Measurements from ENCODE around the gene KRT15.

Gene KRT15

DNA sequence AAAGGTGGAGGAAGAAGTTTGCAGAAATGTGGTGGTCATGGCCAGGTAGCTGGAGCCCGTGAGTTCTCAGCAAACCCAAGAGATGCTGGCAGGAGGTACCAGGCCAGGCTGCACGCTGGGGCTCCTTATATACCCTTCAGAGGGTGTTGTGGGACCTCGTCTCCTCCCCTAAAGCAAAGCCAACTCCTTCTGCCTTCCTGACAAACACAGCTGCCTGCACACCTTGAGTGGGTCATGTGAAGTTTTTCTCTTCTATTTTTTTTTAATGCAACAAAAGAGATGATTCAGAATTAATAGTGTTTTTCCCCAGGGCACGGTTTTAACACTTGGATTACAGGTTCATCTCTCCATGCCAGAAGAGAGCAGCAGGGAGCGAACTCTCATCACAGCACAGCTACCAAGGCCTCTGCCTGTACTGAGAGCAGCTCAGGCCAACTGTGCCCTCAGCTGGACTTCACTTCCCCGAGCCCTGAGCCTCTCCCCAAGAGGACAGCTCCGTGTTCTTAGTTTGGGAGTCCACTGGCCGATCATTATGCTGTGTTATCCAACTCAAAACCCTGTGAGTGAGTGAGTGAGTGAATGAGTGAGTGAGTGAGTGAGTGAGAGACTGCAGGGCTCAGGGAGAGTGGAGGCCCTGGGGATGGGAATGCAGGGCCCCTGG is at the start of gene KRT15:
Gene KRT15, minus strand, starts transcription at position 102 of the 661 bp plus-strand sequence. Its CDS starts 63 bp downstream, at position 39.
- DNase-seq (ENCODE audit: low spot score): no peak

DNA sequence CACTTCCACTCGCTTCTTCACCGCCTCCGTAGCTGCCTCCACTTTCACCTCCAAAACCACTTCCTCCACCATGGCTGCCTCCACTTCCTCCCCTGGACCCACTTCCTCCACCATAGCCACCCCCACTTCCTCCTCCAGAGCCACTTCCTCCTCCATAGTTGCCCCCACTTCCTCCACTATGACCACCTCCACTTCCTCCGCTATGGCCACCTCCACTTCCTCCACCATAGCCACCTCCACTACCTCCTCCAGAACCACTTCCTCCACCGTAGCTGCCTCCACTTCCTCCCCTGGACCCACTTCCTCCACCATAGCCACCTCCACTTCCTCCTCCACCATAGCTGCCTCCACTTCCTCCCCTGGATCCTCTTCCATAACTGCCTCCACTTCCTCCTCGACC is 48.6 kb upstream of the KRT15 start:
- no peak for DNase-seq (ENCODE audit: low spot score)

- DNase-seq (ENCODE audit: low spot score): no peak
Measured at GRCh38 chr17:41565338-41565737, 46.6 kb upstream of the KRT15 start.

DNA sequence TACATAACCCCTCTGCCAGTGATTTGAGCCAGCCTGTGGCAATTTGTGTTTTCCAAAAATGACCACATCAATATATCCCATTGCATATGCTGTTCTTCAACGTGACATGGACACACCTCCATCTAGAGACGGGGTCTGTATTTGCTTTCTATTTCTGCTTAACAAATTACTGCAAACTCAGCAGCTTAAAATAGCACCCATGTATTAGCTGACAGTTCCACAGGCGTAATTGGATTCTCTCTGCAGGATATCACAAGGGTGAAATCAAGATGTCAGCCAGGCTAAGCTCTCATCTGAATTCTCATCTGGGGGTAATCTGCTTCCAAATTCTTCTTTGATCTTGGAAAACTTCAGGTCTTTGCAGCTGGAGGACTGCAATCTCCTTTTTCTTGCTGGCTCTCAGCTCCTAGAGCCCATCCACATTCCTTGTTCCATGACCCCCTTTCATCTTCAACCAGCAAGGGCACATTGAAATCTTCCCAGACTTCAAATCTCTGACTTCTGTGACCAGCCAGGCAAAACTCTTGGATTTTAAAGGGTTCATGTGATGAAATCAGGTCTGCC is 45.0 kb upstream of the KRT15 start:
- no peak for DNase-seq (ENCODE audit: low spot score)

DNA sequence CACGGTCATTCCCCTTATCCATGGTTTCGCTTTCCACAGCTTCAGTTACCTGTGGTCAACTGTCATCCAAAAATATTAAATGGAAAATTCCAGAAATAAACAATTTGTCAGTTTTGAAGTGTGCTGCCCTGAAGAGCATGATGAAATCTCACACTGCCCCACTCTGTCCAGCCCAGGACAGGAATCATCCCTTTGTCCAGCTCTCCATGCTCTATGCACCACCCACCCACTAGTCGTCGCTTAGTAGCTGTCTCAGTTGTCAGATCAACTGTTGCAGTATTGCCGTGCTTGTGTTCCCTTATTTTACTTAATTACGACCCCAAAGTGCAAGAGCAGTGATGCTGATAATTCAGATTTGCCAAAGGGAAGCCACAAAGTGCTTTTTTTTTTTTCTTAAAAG is 42.9 kb upstream of the KRT15 start:
- DNase-seq (ENCODE audit: low spot score): no peak

- no peak for DNase-seq (ENCODE audit: low spot score)
Measured at GRCh38 chr17:41559548-41559947, 40.9 kb upstream of the KRT15 start.

DNA sequence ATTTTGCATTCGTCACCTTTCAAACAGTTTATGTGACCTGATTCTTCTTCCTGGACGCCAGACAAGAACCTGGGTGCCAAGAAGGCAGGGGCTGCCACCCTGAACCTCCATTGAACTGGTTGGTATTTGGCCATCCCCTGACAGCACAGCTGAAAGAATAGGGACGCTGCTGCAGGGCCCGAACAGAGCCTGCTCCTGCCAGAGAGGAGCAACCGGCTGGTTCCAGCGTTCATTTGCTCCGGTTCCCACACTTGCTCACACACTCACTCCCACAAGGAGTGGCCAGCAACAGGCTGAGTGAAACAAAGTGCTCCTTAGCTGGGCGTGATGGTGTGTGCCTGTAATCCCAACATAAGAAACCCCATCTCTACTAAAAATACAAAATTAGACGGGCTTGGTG is 38.2 kb upstream of the KRT15 start:
- no peak for DNase-seq (ENCODE audit: low spot score)

DNA sequence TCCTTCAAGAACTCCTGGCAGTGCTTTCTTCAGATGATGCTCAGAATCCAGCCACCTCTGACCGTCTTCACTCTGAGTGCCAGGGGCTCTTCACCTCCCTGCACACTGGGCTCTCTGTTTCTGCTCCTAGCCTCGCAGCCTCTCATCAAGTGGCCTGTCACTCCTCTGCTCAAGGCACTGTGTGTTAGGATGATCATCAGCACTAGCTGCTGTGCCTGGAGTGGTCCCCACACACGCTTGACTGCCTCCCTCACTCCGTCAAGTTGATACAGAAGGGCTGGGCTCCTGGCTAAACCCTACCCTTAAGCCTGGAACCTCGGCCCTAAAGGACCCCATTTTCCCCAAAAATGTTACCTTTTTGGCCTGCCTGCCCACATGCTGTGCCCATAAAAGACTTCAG is 37.6 kb upstream of the KRT15 start:
- DNase-seq (ENCODE audit: low spot score): no peak

- DNase-seq (ENCODE audit: low spot score): no peak
Measured at GRCh38 chr17:41555105-41555887, 36.6 kb upstream of the KRT15 start.

GRCh38 chr17:41553987-41554680 is 35.4 kb upstream of the KRT15 start:
- no peak for DNase-seq (ENCODE audit: low spot score)

GRCh38 chr17:41553176-41553575 is 34.5 kb upstream of the KRT15 start:
- DNase-seq (ENCODE audit: low spot score): no peak

DNA sequence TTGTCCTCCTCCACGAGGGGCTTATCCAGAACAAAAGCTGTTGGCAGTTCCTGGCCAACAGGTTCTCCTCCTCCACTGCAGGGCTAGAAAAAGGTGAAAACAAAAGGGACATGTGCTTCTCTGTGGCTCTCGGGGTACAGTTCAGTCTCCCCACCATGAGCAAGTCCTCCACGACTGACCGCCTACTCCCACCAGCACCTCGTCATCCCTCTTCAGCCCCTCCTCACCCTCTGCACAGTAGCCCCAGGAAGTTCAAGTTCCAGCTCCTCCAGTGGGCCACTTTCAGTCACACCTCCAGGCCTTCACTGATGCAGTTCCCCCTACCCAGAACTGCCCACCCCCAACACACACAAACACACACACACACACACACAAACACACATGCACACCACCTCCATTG is 33.8 kb upstream of the KRT15 start:
- DNase-seq (ENCODE audit: low spot score): no peak

GRCh38 chr17:41551365-41551764 is 32.7 kb upstream of the KRT15 start:
- no peak for DNase-seq (ENCODE audit: low spot score)

GRCh38 chr17:41549596-41550039 is 30.9 kb upstream of the KRT15 start:
- DNase-seq (ENCODE audit: low spot score): no peak

DNA sequence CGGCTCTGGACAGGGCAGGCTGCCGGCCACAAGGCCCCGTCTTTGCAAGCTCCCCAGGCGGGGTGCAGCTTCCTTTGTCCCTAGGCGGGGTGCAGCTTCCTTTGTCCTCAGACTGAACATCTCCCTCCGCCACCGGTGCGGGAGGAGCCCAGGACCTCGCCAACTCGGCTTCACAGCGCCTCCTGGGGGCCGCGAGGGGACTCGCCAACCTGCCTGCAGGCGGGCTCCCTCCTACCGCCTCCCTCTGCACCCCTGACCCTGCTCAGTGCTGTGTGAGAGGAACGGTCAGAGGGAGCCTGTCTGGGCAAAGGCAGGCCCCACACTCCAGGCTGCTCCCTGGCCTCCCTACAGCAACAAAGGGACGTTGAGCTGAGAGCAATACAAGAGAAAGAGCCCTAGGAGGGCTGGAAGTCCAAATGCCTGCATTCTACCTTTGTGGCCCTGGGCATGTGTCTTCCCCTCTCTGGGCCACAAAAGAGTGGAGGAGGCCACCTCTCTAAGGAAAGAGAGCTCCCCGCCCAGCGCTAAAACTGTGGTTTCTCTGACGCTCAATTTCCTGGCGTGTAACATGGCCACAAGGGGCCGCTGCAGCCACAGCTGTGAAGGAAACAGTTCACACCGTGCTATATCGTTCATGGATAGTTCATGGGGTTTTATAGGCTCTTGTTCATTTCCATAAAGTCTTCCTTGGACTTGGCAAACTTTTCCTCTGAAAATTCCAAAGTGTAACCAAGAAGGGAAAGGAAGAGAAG is 30.3 kb upstream of the KRT15 start:
- peak; percentile 73 for DNase-seq (ENCODE audit: low spot score)

- peak; percentile 85 for DNase-seq (ENCODE audit: low spot score)
Measured at GRCh38 chr17:41547921-41548843, 29.5 kb upstream of the KRT15 start.

- no peak for DNase-seq (ENCODE audit: low spot score)
Measured at GRCh38 chr17:41547378-41547841, 28.7 kb upstream of the KRT15 start.

- DNase-seq (ENCODE audit: low spot score): no peak
Measured at GRCh38 chr17:41546819-41547218, 28.1 kb upstream of the KRT15 start.

- no peak for DNase-seq (ENCODE audit: low spot score)
Measured at GRCh38 chr17:41545829-41546410, 27.2 kb upstream of the KRT15 start.

GRCh38 chr17:41544935-41545334 is 26.2 kb upstream of the KRT15 start:
- no peak for DNase-seq (ENCODE audit: low spot score)

Measured in kidney capillary endothelial cell (primary cell).